Suprapubic skin (tissue), 4 donors: Measurements from ENCODE around the gene RBM19. TPM values are rescaled to one million over a fixed set of nuclear protein-coding genes. Genes with fewer than 3 reads are reported as not detected.

Experiments used
- DNase-seq, 2 donors: peaks; one replicate each; pipeline ENCODE4 v3.0.0-alpha.2; 2019; ENCODE audit warnings: low spot score in 2 of 2
- H3K27ac ChIP-seq: fragments of 200-600 bp; sonication (generic); one replicate; pipeline ENCODE4 v1.5.1; 2019
- H3K27me3 ChIP-seq: fragments of 200-600 bp; sonication (generic); one replicate; pipeline ENCODE4 v1.5.1; 2019
- H3K36me3 ChIP-seq: fragments of 200-600 bp; sonication (generic); one replicate; pipeline ENCODE4 v1.5.1; 2019
- H3K4me1 ChIP-seq: fragments of 200-600 bp; sonication (generic); one replicate; pipeline ENCODE4 v1.5.1; 2019
- H3K4me3 ChIP-seq: fragments of 200-600 bp; sonication (generic); one replicate; pipeline ENCODE4 v1.5.1; 2019; ENCODE audit warnings: mild to moderate bottlenecking
- H3K9me3 ChIP-seq: fragments of 200-600 bp; sonication (generic); one replicate; pipeline ENCODE4 v1.5.1; 2019
- EP300 ChIP-seq: sonication (generic); formaldehyde crosslinking; IDR thresholded peaks from one replicate; pipeline ENCODE4 v1.6.1; 2017; ENCODE audit warnings: antibody characterized with exemption
- POLR2A ChIP-seq, 2 donors: fragments of 450-650 bp; IDR thresholded peaks; one replicate each; pipeline ENCODE4 v1.6.1; 2017; ENCODE audit warnings: antibody characterized with exemption in 2 of 2, mild to moderate bottlenecking in 2 of 2, moderate library complexity in 2 of 2
- POLR2AphosphoS5 ChIP-seq, 3 donors: sonication (generic); formaldehyde crosslinking; IDR thresholded peaks; one replicate each; pipeline ENCODE4 v1.6.1; 2017; ENCODE audit warnings: antibody characterized with exemption in 3 of 3
- WGBS: methylation state at CpG from one replicate; pipeline ENCODE4 v1.1.5; 2018; 5-methylcytosine and 5-hydroxymethylcytosine counted together
- total RNA-seq, 4 donors: library from RNA; depleted of rRNA; stranded (reverse); fragments of >200 nt; gene quantifications; one replicate each; pipeline ENCODE4 v1.1.0, GENCODE V29; 2016
- TF ChIP-seq, protein P1 (sequence below), 2 donors: fragments of 200-600 bp in 1 of 2; fragments of 450-650 bp in 1 of 2; sonication (generic) in 1 of 2; IDR thresholded peaks; one replicate each; pipeline ENCODE4 v1.5.1; 2016 to 2019; ENCODE audit warnings: antibody characterized with exemption in 2 of 2, mild to moderate bottlenecking in 1 of 2, moderate library complexity in 1 of 2

RBM19 gene
- total RNA-seq, 4 donors from 2014 or later = 26.8 to 51.4 (median 28.2) TPM

DNA sequence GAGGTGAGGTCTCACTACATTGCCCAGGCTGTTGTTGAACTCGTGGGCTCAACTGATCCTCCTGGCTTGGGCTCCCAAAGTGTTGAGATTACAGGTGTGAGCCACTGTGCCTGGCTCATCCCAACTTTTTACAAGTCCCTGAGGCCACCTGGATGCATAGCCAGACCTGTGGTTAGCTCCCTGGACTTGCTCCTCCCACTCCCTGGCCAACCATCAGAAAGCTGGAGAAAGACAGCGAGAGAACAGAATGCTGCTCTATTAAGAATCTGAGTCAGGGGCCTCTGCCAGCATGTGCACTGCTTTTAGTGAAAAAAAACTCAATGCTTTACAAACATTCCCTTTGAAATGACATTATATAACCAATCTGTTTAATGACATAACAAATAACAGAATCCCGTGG, 78.2 kb downstream of the RBM19 start:
- no peaks in the 10 kb centered on the region for H3K9me3 ChIP-seq
- DNase-seq = no peak
- 87% methylated on average over 3 of the region's 3 CpGs for WGBS
- TF ChIP-seq, protein P1, sequence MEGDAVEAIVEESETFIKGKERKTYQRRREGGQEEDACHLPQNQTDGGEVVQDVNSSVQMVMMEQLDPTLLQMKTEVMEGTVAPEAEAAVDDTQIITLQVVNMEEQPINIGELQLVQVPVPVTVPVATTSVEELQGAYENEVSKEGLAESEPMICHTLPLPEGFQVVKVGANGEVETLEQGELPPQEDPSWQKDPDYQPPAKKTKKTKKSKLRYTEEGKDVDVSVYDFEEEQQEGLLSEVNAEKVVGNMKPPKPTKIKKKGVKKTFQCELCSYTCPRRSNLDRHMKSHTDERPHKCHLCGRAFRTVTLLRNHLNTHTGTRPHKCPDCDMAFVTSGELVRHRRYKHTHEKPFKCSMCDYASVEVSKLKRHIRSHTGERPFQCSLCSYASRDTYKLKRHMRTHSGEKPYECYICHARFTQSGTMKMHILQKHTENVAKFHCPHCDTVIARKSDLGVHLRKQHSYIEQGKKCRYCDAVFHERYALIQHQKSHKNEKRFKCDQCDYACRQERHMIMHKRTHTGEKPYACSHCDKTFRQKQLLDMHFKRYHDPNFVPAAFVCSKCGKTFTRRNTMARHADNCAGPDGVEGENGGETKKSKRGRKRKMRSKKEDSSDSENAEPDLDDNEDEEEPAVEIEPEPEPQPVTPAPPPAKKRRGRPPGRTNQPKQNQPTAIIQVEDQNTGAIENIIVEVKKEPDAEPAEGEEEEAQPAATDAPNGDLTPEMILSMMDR (IDR thresholded peaks at IDR 0.05) = no peak
- TF ChIP-seq POLR2AphosphoS5 (IDR thresholded peaks at IDR 0.05) (no peak), POLR2A (IDR thresholded peaks at IDR 0.05) (no peak), EP300 (no peak)
- no peak overlapping the region for H3K27ac ChIP-seq
- H3K4me1 ChIP-seq = peaks cover 10% of the 10 kb centered on the region
- peaks cover 2% of the 10 kb centered on the region for H3K36me3 ChIP-seq
- no peak overlapping the region for H3K4me3 ChIP-seq
- H3K27me3 ChIP-seq = no peaks in the 10 kb centered on the region

- H3K36me3 ChIP-seq = peaks cover 2% of the 10 kb centered on the region
- no peak overlapping the region for H3K27ac ChIP-seq
- peaks cover 10% of the 10 kb centered on the region for H3K4me1 ChIP-seq
- H3K27me3 ChIP-seq = no peaks in the 10 kb centered on the region
- DNase-seq = no peak
- H3K4me3 ChIP-seq = no peak overlapping the region
- no peaks in the 10 kb centered on the region for H3K9me3 ChIP-seq
- WGBS = 93% methylated on average over 9 of the region's 9 CpGs
- TF ChIP-seq POLR2AphosphoS5 (IDR thresholded peaks at IDR 0.05) (no peak), EP300 (no peak), POLR2A (IDR thresholded peaks at IDR 0.05) (no peak)
- TF ChIP-seq, protein P1 (IDR thresholded peaks at IDR 0.05) = no peak
These were observed 79.4 kb downstream of the RBM19 start for GRCh38 chr12:113886721-113887120.

- Histone ChIP-seq H3K27me3 (no peaks in the 10 kb centered on the region), H3K36me3 (peaks cover 2% of the 10 kb centered on the region), H3K9me3 (no peaks in the 10 kb centered on the region), H3K4me3 (no peak overlapping the region), H3K4me1 (no peaks in the 10 kb centered on the region), H3K27ac (no peak overlapping the region)
- TF ChIP-seq POLR2AphosphoS5 (IDR thresholded peaks at IDR 0.05) (no peak), EP300 (no peak), POLR2A (IDR thresholded peaks at IDR 0.05) (no peak)
- TF ChIP-seq, protein P1 (IDR thresholded peaks at IDR 0.05) = no peak
- 97% methylated on average over 3 of the region's 3 CpGs for WGBS
- no peak for DNase-seq
These were observed 81.7 kb downstream of the RBM19 start for GRCh38 chr12:113884392-113884791.

DNA sequence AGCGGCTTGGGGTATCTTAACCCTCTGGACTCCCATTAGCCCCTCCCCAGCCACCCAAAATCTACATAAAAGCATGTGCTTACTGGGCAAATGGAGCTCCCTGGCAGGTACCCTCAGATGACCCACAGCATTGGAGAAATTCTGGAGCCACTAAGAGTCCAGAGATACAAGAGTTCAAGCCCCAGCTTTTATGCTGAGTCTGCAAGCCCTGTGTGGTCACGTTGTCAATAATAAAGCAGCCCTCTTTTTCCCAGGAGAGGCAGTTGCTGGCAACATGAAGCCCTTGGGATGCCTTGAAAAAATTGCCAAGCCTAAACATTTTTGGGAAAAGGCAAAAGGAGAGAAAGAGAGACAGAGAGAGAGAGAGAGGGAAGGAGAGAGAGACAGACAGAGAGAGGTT, 83.4 kb downstream of the RBM19 start:
- H3K36me3 ChIP-seq = peaks cover 5% of the 10 kb centered on the region
- H3K9me3 ChIP-seq = no peaks in the 10 kb centered on the region
- H3K4me3 ChIP-seq = no peak overlapping the region
- no peak overlapping the region for H3K27ac ChIP-seq
- TF ChIP-seq EP300 (no peak), POLR2A (IDR thresholded peaks at IDR 0.05) (no peak), POLR2AphosphoS5 (IDR thresholded peaks at IDR 0.05) (no peak)
- TF ChIP-seq, protein P1 (IDR thresholded peaks at IDR 0.05) = no peak
- no peaks in the 10 kb centered on the region for H3K27me3 ChIP-seq
- no peak for DNase-seq
- H3K4me1 ChIP-seq = no peaks in the 10 kb centered on the region
- 78% methylated on average over 2 of the region's 2 CpGs for WGBS

- 82% methylated on average over 20 of the region's 23 CpGs for WGBS
- no peaks in the 10 kb centered on the region for H3K27me3 ChIP-seq
- H3K4me1 ChIP-seq = no peaks in the 10 kb centered on the region
- DNase-seq = no peak
- H3K9me3 ChIP-seq = no peaks in the 10 kb centered on the region
- TF ChIP-seq, protein P1 (IDR thresholded peaks at IDR 0.05) = no peak
- TF ChIP-seq POLR2AphosphoS5 (IDR thresholded peaks at IDR 0.05) (no peak), EP300 (no peak), POLR2A (IDR thresholded peaks at IDR 0.05) (no peak)
- H3K36me3 ChIP-seq = peaks cover 5% of the 10 kb centered on the region
- no peak overlapping the region for H3K27ac ChIP-seq
- H3K4me3 ChIP-seq = no peak overlapping the region
These were observed 84.8 kb downstream of the RBM19 start for GRCh38 chr12:113880988-113881962.
